CD4-positive, alpha-beta T cell (primary cell): ENCODE data around the gene OXA1L. TPM values are rescaled to one million over a fixed set of nuclear protein-coding genes. Genes with fewer than 3 reads are reported as not detected.

Source experiments
- ATAC-seq: fragments of 200-7000 bp; cut with Tn5 transposase; one replicate; pipeline ENCODE4 v1.10.0; 2022; ENCODE audit warnings: mild to moderate bottlenecking; ENCODE audit not compliant: poor library complexity
- CTCF ChIA-PET: fragments of 350-600 bp; sonication (Branson Sonifier 250); formaldehyde crosslinking; loops from one replicate; lab custom pipeline; 2021; ENCODE audit warnings: antibody characterized with exemption, inconsistent platforms; lab: Charles Lee
- POLR2A ChIA-PET: fragments of 350-600 bp; sonication (Branson Sonifier 250); formaldehyde crosslinking; loops from one replicate; lab custom pipeline; 2021; ENCODE audit warnings: antibody characterized with exemption, inconsistent platforms; lab: Charles Lee
- DNase-seq, 14 experiments: peaks; one replicate each; pipeline ENCODE4 v3.0.0-alpha.2; 2013 to 2020; ENCODE audit warnings: mixed read lengths in 2 of 14
- H3K27ac ChIP-seq, 2 donors: one replicate each; pipeline versions ENCODE4 v1.5.1 to v1.7.0; 2013; ENCODE audit warnings: low read length in 2 of 2, low read depth in 1 of 2, mild to moderate bottlenecking in 1 of 2
- H3K27me3 ChIP-seq, 2 experiments: 1 replicate in 1 of 2; 2 replicates in 1 of 2; pipeline versions ENCODE4 v1.6.1 to v1.7.0; 2013; ENCODE audit warnings: low read length in 2 of 2, control low read depth in 1 of 2, mild to moderate bottlenecking in 1 of 2, moderate library complexity in 1 of 2; ENCODE audit not compliant: insufficient read depth in 2 of 2, control insufficient read depth in 1 of 2
- H3K36me3 ChIP-seq: one replicate; pipeline ENCODE4 v1.6.1; 2013; ENCODE audit warnings: low read length, control low read depth; ENCODE audit not compliant: insufficient read depth
- H3K4me1 ChIP-seq: one replicate; pipeline ENCODE4 v1.6.1; 2013; ENCODE audit warnings: low read length, control low read depth; ENCODE audit not compliant: insufficient read depth
- H3K4me3 ChIP-seq: one replicate; pipeline ENCODE4 v1.5.1; 2013; ENCODE audit warnings: mild to moderate bottlenecking, low read length, moderate library complexity
- H3K9me3 ChIP-seq, 2 experiments: 1 replicate in 1 of 2; 2 replicates in 1 of 2; pipeline versions ENCODE4 v1.6.1 to v1.7.0; 2013; ENCODE audit warnings: low read length in 2 of 2, mild to moderate bottlenecking in 2 of 2, control low read depth in 1 of 2, moderate library complexity in 1 of 2; ENCODE audit not compliant: control insufficient read depth in 1 of 2, insufficient read depth in 1 of 2
- H3K27ac Mint-ChIP-seq: one replicate; pipeline ENCODE4 v1.8.0; 2020; ENCODE audit warnings: mixed read lengths
- H3K27me3 Mint-ChIP-seq: one replicate; pipeline ENCODE4 v1.8.0; 2021; ENCODE audit warnings: mixed read lengths
- H3K36me3 Mint-ChIP-seq: one replicate; pipeline ENCODE4 v1.8.0; 2021; ENCODE audit warnings: low read depth, mixed read lengths
- H3K4me1 Mint-ChIP-seq: one replicate; pipeline ENCODE4 v1.8.0; 2021; ENCODE audit warnings: low read depth, mixed read lengths
- H3K4me3 Mint-ChIP-seq: one replicate; pipeline ENCODE4 v1.8.0; 2020; ENCODE audit warnings: mild to moderate bottlenecking, mixed read lengths
- H3K9me3 Mint-ChIP-seq: one replicate; pipeline ENCODE4 v1.8.0; 2020; ENCODE audit warnings: mixed read lengths
- CTCF ChIP-seq: fragments of 200-600 bp; IDR thresholded peaks from one replicate; pipeline ENCODE4 v1.8.0; 2022; ENCODE audit warnings: antibody characterized with exemption, mild to moderate bottlenecking
- intact Hi-C, 2 experiments: fragments of 100-400 bp; cut with DNase I in 1 of 2; cut with micrococcal nuclease in 1 of 2; formaldehyde crosslinking; loops; one replicate each; pipeline versions ENCODE4 v1.15.1 to v1.9.0; 2023 to 2025; cut with DNase I, micrococcal nuclease
- total RNA-seq, 174 experiments: library from RNA in 2 of 174; stranded (reverse) in 2 of 174; gene quantifications; one replicate each; pipeline ENCODE4 v1.2.3 and lab custom pipeline; 2021 to 2026

The OXA1L gene
- total RNA-seq, 2 experiments from 2014 or later = 176 to 177 TPM

DNA sequence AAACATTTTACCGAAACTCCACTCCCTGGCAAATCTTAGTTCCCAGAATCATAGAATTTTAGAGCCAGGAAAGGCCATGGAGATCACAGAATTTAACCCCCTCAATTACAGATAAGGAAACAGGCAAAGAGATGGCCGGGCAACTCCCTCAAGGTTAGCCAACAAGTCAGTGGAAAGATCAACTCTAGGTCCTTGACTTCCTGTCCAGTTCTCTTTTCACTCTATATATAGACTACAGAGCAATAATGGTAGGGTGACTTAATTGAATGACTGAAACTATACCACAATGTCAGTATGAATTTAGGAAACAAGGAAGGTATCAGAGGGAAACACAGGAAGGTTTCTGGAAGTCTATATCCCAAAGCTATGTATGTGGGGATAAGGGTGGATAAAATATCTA lies 11.6 kb downstream of the OXA1L start:
- H3K27ac Mint-ChIP-seq = no peak overlapping the region
- POLR2A ChIA-PET = no interaction called here
- peaks cover 23% of the 10 kb centered on the region for H3K36me3 Mint-ChIP-seq
- H3K4me3 Mint-ChIP-seq = no peak overlapping the region
- no peak for DNase-seq
- Histone ChIP-seq H3K4me3 (no peak overlapping the region), H3K36me3 (peaks cover 15% of the 10 kb centered on the region), H3K27ac (no peak overlapping the region), H3K27me3 (no peaks in the 10 kb centered on the region), H3K4me1 (no peaks in the 10 kb centered on the region), H3K9me3 (no peaks in the 10 kb centered on the region)
- no peaks in the 10 kb centered on the region for H3K27me3 Mint-ChIP-seq
- no peak for TF ChIP-seq CTCF
- no peaks in the 10 kb centered on the region for H3K9me3 Mint-ChIP-seq
- CTCF ChIA-PET = no interaction called here
- no peaks in the 10 kb centered on the region for H3K4me1 Mint-ChIP-seq
- intact Hi-C loops = no loop called here
- ATAC-seq = no peak

DNA sequence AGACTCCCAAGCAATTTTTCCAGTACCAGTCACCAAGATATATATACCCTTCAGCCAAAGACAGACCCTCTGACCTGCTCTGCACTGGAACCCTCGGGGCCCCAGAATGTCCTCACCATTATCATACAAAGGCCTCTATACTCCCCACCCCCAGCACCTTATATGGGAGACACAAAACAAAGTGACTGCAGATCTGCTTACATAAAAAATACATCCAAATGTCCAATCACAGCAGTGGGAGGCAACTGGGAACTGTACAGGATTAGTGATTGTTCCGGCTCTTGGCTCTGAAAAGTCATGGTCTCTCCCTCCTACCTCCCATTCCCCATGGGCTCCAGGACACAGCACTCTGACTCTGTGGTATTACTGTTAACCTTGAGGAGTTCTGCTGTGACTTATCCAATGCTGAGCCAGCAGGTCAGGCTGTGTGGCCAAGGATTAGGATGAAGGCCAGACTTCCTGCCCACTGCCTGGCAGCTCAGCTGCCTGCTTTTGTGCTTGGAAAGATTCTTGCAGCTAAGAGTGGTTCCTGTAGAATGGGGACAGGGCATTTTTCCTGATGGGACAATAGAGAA lies 13.7 kb downstream of the OXA1L start:
- Histone ChIP-seq H3K27ac (no peak overlapping the region), H3K4me1 (no peaks in the 10 kb centered on the region), H3K36me3 (peaks cover 7% of the 10 kb centered on the region), H3K9me3 (no peaks in the 10 kb centered on the region), H3K27me3 (no peaks in the 10 kb centered on the region), H3K4me3 (no peak overlapping the region)
- Mint-ChIP-seq H3K4me1 (no peaks in the 10 kb centered on the region), H3K36me3 (peaks cover 2% of the 10 kb centered on the region), H3K9me3 (no peaks in the 10 kb centered on the region), H3K27ac (no peak overlapping the region), H3K27me3 (no peaks in the 10 kb centered on the region), H3K4me3 (no peak overlapping the region)
- ChIA-PET CTCF (no interaction called here), POLR2A (interaction anchor here (1.0 kb wide), 1 partner anchor 14 kb away, joined by 4 read pairs; the partner anchor contains the start of gene OXA1L)
- DNase-seq = no peak
- no peak for TF ChIP-seq CTCF
- intact Hi-C loops = no loop called here
- ATAC-seq = no peak

DNA sequence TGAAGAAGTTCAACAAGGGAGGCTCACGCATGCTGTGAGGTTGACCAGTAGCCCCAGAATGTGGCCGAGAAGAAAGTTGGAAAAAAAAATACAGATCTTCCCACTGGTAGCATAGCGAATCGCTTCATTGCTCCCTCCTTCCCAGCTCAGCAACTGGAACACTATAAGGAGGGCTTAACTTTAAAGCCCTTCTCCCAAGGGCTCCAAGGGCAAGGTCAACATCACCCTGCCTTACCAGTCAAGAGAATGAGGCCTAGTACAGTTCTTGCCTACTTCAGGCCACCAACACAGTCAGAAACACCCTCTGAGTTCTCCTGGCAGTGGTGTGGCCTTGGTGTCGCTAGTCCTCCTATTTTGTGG lies 14.4 kb downstream of the OXA1L start:
- Histone ChIP-seq H3K9me3 (no peaks in the 10 kb centered on the region), H3K27me3 (no peaks in the 10 kb centered on the region), H3K36me3 (peaks cover 2% of the 10 kb centered on the region), H3K4me1 (no peaks in the 10 kb centered on the region), H3K27ac (no peak overlapping the region), H3K4me3 (no peak overlapping the region)
- TF ChIP-seq CTCF = no peak
- Mint-ChIP-seq H3K27me3 (no peaks in the 10 kb centered on the region), H3K36me3 (no peaks in the 10 kb centered on the region), H3K4me1 (no peaks in the 10 kb centered on the region), H3K9me3 (no peaks in the 10 kb centered on the region), H3K27ac (no peak overlapping the region), H3K4me3 (no peak overlapping the region)
- CTCF ChIA-PET = no interaction called here
- no peak for DNase-seq
- intact Hi-C loops = no loop called here
- ATAC-seq = no peak
- POLR2A ChIA-PET = interaction anchor here (1.0 kb wide), 1 partner anchor 14 kb away, joined by 4 read pairs; the partner anchor contains the start of gene OXA1L
